SH-SY5Y (cell line): ENCODE data around the gene TRRAP.

Source experiments
- GATA2 ChIP-seq: IDR thresholded peaks from 2 replicates; pipeline ENCODE4 v1.6.1; 2011; ENCODE audit warnings: mild to moderate bottlenecking, low read depth, low read length
- GATA3 ChIP-seq: IDR thresholded peaks from 2 replicates; pipeline ENCODE4 v1.6.1; 2011; ENCODE audit warnings: low read depth, mild to moderate bottlenecking, low read length, moderate library complexity

- no peak for TF ChIP-seq GATA3
- TF ChIP-seq GATA2 = no peak
These were observed 133.5 kb downstream of the TRRAP start for GRCh38 chr7:99011706-99012404.
